ENCODE measurements around the gene KRTAP20-3.

KRTAP20-3 gene

GRCh38 chr21:30684506-30684905 lies 41.8 kb downstream of the KRTAP20-3 start:
- DNase-seq (ENCODE audit: low read depth): no peak

- DNase-seq (ENCODE audit: low read depth): no peak
Observed at GRCh38 chr21:30689822-30690221, 47.2 kb downstream of the KRTAP20-3 start.
